Jurkat, Clone E6-1 (cell line): ENCODE data around the gene QDPR.
"Not testable (repeated sequence)": the region's sequence is repeated elsewhere in the genome, so short reads cannot be mapped to it uniquely, and the experiment has no call there.

ENCODE experiments used
- DNase-seq: peaks from one replicate; pipeline ENCODE4 v3.0.0-alpha.2; 2011; ENCODE audit warnings: low read depth, low spot score
- H3K4me3 ChIP-seq: 2 replicates; pipeline ENCODE4 v1.5.1; 2011; ENCODE audit warnings: mild to moderate bottlenecking, low read length, control low read depth, moderate library complexity

The QDPR gene

GRCh38 chr4:17448689-17449088 is 63.2 kb downstream of the QDPR start:
- no peak overlapping the region for H3K4me3 ChIP-seq
- no peak for DNase-seq

GRCh38 chr4:17447675-17448298 is 64.1 kb downstream of the QDPR start:
- no peak overlapping the region for H3K4me3 ChIP-seq
- DNase-seq = peak; percentile 57

GRCh38 chr4:17447056-17447455 is 64.8 kb downstream of the QDPR start:
- H3K4me3 ChIP-seq = no peak overlapping the region
- DNase-seq = no peak

- H3K4me3 ChIP-seq, DNase-seq: not testable (repeated sequence)
Measured at GRCh38 chr4:17442477-17442876, 69.4 kb downstream of the QDPR start.

- H3K4me3 ChIP-seq = no peak overlapping the region
- no peak for DNase-seq
Measured at GRCh38 chr4:17437396-17437795, 74.5 kb downstream of the QDPR start.

- H3K4me3 ChIP-seq = no peak overlapping the region
Measured at GRCh38 chr4:17436750-17437090, 75.2 kb downstream of the QDPR start.

More at GRCh38 chr4:17436750-17437090, 75.2 kb downstream of the QDPR start:
- no peak for DNase-seq
